Activated T-cell treated with anti-CD3 and anti-CD28 coated beads for 24 hours (primary cell): ENCODE measurements around the gene CFTR.

ENCODE experiments used
- DNase-seq: peaks from one replicate; pipeline ENCODE4 v3.0.0-alpha.2; 2020; ENCODE audit warnings: low read depth

CFTR gene

DNA sequence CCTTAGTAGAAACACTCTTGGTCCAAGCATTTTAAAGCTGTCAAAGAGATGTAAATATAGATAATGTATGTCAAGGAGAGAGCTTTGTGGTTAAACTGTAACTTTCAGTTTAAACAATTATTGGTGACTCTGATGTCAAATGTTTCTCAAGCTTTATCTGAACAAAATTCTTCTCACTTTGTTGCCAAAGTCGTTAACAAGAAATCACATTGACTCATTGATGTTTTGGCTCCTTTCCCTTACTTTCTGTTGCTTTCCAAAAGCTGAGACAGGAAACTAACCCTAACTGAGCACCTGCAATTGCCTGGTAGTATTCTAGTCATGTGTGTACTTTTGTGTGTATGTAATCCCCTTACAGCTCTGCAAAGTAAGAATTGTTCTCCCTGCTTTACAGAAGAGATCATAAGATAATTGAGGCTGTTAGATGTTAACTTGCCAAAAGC lies 108.5 kb downstream of the CFTR start:
- DNase-seq = no peak

DNA sequence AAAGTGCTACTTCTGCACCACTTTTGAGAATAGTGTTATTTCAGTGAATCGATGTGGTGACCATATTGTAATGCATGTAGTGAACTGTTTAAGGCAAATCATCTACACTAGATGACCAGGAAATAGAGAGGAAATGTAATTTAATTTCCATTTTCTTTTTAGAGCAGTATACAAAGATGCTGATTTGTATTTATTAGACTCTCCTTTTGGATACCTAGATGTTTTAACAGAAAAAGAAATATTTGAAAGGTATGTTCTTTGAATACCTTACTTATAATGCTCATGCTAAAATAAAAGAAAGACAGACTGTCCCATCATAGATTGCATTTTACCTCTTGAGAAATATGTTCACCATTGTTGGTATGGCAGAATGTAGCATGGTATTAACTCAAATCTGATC lies 110.4 kb downstream of the CFTR start:
- no peak for DNase-seq

DNA sequence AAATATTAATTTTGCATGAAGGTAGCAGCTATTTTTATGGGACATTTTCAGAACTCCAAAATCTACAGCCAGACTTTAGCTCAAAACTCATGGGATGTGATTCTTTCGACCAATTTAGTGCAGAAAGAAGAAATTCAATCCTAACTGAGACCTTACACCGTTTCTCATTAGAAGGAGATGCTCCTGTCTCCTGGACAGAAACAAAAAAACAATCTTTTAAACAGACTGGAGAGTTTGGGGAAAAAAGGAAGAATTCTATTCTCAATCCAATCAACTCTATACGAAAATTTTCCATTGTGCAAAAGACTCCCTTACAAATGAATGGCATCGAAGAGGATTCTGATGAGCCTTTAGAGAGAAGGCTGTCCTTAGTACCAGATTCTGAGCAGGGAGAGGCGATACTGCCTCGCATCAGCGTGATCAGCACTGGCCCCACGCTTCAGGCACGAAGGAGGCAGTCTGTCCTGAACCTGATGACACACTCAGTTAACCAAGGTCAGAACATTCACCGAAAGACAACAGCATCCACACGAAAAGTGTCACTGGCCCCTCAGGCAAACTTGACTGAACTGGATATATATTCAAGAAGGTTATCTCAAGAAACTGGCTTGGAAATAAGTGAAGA lies 112.3 kb downstream of the CFTR start:
- DNase-seq = no peak

DNA sequence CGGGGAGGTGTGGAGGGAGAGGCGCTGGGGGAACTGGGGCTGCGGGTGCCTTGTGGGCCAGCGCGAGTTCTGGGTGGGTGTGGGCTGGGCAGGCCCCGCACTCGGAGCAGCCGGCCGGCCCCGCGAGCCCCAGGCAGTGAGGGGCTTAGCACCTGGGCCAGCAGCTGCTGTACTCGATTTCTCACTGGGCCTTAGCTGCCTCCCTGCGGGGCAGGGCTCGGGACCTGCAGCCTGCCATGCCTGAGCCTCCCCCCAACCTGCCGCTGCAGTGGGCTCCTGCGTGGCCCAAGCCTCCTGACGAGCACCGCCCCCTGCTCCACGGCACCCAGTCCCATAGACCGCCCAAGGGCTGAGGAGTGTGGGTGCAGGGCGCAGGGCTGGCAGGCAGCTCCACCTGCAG lies 116.3 kb downstream of the CFTR start:
- DNase-seq = no peak

DNA sequence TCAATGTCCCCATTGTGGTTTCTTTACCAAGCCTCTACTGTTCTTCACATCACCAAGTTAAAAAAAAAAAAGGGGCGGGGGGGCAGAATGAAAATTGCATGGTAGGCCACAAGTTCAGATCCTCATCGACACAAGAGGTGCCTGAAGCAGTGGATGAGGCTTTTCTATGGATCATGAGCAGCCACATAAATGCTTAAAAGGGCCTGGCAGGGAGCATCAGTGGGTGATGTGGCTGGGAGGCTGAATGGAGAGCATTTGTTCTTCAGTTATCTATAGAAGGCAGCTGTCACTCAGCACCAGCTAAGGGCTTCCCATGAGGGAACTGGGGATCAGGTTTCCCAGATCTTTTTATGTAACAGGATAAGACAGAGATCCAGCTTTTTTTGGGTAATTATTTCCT lies 117.9 kb downstream of the CFTR start:
- DNase-seq = no peak

DNA sequence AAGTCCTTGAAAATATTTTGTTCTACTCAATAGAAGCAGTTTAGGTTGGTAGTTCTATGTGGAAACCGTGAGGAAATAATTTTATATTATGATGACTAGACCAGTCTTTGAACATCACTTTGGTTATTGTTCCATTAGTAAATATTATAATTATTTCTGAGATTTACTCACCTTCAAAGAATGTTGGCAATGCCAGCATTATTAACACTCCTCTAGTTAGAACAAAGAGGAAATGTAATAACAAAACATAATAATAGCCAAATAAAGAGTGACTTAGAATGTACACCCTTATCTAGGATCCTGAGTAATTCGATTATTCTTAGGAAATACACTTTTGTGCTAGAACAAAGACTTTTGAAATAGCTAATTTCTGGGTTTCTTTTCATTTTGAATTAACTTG lies 121.1 kb downstream of the CFTR start:
- no peak for DNase-seq

DNA sequence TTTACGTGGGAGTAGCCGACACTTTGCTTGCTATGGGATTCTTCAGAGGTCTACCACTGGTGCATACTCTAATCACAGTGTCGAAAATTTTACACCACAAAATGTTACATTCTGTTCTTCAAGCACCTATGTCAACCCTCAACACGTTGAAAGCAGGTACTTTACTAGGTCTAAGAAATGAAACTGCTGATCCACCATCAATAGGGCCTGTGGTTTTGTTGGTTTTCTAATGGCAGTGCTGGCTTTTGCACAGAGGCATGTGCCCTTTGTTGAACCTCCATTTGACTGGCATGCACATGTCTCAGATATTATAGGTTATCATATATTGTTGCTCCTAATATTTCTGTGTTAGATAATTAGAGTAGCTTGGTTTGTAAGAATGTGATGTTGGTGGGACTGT lies 123.8 kb downstream of the CFTR start:
- DNase-seq = no peak

DNA sequence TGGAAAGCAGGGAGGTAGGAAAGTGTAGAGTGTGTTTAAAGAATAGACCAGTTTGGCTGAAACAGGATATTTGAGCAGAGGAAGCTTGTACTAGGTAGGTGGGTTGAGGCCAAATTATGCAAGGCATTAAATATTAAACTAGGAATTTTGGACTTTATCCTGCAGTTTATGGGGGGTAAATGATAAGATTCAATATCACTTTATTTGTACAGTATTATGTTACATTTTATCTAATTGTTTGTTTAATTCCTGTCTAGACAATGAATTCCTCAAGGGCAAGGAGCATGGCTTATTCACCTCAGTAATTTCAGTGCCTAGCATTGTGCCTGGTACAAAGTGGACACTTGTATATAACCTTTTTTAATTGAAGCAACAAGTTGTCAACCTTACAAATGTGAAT lies 125.9 kb downstream of the CFTR start:
- no peak for DNase-seq

DNA sequence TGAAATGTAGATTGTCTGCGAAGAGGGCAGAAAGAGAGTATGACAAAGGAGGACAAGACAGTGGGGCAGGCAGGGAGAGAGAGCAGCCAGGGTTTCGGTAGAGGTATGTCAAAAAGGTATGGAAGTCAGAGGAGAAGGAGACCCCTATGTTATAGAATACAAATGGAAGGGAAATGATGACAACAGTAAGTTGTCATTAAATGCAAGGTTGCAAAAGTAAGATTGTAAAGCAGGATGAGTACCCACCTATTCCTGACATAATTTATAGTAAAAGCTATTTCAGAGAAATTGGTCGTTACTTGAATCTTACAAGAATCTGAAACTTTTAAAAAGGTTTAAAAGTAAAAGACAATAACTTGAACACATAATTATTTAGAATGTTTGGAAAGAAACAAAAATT lies 126.3 kb downstream of the CFTR start:
- DNase-seq = no peak

DNA sequence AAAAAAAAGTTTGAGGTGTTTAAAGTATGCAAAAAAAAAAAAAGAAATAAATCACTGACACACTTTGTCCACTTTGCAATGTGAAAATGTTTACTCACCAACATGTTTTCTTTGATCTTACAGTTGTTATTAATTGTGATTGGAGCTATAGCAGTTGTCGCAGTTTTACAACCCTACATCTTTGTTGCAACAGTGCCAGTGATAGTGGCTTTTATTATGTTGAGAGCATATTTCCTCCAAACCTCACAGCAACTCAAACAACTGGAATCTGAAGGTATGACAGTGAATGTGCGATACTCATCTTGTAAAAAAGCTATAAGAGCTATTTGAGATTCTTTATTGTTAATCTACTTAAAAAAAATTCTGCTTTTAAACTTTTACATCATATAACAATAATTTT lies 130.6 kb downstream of the CFTR start:
- no peak for DNase-seq

DNA sequence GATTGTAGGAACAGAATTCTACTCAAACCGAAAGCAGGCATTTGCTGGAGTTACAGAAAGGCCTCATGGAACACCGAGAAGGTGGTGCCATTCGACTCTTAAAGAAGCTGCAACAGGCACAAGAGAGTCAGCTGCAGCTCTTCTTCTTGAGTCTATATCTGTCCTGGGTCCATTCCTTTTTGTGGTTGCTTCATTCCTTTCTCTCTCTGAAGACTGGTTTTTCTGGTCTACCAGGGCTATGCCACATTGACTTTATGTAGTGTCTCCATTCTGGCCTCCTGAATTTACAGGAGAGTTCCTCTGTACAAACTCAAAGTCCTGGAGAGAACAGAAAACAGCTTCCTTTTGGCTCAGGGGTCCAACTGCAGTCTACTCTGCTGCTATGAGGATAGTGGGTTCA lies 132.8 kb downstream of the CFTR start:
- DNase-seq = no peak

DNA sequence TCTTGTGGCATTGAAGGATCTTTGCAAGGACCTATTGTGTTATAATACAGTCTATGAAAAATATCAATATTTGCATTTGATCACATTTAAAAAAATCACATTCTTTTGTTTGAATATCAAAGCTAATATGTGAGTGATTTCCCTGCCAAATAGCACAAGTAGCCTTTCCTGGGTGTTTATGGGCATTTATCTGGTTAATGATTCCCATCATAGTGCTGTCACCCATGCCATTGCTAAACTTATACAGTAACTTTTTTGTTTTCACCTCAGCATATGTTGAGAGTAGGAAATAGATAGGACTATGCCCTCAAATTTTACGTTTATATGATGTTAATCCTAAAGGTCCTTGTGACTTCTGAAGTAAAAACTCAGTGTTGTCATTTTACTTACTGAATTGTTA lies 136.9 kb downstream of the CFTR start:
- DNase-seq = no peak

DNA sequence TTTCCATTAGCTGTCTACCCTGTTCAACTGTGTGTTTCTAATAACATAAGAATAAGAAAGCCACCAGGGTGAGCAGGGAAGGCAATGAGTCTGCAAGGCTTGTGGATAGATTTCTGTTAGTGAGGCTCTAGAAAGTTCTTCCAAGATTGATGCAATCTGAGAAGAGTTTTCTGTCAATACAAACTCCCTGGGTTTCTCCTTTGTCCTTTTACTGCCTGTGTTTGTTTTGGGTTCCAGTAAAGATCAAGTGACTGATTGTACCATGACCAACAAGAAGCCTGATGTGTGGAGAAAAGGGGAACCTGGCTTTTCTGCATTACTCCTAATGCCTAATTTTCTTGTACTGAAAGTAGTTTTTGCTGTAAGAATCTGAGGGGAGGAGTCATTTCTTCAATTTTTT lies 139.9 kb downstream of the CFTR start:
- no peak for DNase-seq

DNA sequence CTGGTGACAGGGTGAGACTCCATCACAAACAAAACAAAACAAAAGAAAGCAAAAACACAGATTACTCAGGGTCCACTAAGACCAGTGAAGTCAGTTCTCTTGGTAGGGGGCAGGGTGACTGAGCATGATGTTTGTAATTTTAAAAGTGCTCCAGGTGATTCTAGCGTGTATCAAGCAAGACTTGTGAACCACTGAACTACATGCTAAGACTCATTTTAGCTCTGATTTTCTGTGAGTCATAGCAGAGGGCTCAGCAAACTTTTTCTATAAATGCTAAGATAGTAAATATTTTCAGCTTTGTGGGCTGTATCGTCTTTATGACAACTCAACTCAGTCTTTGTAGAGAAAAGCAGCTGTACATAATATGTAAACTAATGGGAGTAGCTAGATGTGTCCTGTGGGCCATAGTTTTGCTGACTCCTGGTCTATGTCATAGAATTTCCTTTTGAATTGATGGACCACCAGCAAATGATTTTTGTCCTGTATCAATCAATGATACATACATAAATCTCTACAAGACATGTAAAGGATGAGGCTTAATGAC lies 141.3 kb downstream of the CFTR start:
- DNase-seq = no peak

DNA sequence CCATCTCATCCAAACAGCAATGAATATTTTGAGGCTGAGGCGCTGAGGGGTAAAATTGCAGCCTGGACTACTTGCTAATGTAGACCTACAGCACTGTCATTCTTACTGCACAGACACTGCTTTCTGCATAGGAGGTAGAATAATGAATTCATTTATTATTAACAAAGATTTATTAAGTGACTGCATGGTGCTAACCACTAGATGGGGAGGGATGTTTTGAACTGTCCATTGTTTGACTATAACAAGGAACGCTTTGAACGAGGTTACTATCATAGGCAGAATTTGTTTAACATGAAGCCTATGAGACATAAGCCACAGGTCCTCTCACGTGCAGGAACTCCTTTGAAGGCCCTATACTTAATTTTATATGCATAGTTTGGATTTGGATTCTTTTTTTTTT lies 143.8 kb downstream of the CFTR start:
- DNase-seq = no peak

DNA sequence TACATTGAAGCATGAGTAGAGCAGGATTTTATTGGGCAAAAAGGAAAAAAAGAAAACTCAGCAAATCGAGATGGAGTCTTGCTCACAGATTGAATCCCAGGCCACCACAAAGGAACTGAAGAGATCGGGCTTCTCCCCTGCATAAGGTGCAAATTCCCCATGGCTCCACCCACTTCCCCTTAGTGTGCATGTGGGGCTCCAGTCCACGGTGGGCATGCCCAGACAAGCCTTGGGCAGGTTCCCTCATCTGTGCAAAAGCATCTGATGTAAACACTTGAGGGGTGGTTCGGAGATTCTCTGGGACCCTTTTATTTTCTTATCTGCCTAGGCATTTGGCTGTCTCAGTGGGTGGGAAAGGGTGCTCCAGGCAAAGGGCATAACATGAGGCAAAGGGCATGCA lies 150.7 kb downstream of the CFTR start:
- DNase-seq = no peak

DNA sequence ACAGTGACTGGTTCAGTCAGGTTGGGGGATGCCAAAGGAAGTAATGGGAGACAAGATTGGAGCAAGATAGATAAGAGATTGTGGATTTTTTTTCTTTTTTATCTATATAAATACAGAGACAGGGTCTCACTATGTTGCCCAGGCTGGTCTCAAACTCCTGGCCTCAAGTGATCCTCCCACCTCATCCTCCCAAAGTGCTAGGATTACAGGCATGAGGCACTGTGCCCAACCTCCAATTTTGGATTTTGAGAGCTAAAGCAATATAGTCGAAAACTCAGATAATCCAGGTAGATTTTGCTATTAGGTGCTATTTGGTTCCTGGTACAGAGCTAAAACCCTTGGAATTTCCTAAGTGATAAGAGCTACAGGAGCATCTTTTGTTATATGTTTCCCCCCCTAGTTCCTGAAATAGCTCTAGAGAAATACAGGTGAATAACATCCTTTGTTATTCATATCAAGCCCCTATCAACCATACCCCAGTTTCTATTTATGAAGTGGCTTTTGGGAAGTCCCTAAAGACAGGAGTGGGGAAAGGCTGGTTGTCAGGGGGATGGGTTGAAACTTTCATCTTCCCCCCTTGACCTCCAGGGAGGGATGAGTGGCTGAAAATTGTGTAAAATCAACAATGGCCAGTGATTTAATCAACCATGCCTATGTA lies 151.2 kb downstream of the CFTR start:
- no peak for DNase-seq

DNA sequence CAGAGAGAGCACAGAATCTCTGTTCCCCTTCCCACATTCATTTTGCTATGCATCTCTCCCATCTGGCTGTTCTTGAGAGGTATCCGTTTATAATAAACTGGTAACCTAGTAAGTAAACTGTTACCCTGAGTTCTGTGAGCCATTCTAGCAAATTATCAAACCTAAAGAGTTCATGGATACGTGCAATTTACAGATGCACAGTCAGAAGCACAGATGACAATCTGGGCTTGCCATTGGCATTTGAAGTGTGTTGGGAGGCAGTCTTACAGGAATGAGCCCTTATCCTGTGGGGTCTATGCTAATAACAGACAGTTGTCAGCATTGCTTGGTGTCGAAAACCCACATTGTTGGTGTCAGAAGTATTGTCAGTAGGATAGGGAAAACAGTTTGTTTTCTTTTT lies 151.8 kb downstream of the CFTR start:
- DNase-seq = no peak

DNA sequence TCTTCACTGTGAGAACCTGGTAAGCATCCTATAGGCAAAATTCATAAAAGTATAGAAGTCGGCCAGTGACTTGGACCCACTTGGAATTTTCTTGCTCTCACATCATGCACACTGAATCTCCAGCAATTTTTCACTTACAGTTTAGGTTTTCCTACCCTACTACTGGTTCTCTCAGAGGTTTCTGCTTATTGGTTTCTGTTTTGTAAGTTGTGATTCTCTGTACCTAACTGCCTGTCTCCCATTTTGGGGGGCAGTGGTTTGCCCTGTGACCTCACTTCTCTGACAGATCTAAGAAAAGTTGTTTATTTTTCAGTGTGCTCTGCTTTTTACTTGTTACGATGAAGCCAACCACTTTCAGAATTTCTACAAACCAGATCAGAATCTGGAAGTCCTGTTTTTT lies 158.1 kb downstream of the CFTR start:
- DNase-seq = no peak

DNA sequence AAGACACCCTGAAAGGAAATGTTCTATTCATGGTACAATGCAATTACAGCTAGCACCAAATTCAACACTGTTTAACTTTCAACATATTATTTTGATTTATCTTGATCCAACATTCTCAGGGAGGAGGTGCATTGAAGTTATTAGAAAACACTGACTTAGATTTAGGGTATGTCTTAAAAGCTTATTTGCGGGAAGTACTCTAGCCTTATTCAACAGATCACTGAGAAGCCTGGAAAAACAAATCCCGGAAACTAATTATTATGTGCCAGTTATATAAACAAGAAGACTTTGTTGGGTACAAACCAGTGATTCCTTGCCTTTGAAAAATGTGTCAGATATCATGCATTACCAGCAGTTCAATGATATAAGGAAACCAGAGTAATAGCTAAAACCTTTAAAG lies 160.1 kb downstream of the CFTR start:
- DNase-seq = no peak

DNA sequence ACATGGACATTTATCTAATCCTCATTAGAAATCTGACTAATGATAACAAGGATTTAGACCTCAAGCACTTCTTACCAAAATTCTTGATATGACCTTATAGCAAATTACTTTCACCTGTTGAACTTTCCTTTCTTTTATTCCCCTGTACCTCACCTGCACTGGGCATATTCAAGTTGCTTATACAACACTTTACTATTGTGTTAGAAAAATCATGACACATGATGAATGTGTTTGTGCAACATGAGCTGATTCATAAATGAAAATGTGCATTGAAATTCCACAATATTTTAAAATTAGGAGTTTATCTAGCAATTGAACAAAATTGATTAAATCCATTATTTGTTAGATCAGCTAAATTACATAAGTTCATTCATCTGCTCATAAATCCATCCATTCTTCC lies 160.6 kb downstream of the CFTR start:
- no peak for DNase-seq

DNA sequence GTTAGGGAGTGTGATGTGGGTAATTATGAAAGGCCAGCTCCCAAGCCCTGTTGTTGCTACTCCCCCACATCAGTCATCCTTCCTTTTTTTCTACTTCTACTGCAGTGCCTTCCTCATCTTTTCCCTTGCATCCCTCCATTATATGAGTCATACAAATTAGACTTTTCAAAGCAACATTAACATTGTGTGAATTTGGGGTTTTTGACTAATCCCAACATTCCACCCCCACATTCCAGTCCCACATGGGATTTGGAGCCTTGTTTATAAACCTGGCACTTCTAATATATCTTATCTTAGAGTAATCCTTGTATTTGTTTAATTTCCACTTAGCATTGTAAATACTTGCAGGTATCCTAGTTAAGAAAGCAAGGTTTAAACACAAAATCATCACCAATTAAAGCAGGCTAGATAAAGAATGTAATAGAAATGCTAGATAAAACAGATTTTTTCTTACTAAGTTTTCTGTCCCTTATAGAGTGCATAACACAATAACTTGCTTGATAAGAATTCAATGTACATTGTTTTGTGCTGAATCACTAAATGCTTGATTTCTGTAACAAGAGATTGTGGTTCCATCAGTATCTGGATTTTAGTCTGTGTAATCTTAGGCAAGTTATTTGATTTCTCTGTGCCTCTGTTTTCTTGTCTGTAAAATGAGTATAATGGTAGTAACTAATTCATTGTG lies 165.8 kb downstream of the CFTR start:
- no peak for DNase-seq

DNA sequence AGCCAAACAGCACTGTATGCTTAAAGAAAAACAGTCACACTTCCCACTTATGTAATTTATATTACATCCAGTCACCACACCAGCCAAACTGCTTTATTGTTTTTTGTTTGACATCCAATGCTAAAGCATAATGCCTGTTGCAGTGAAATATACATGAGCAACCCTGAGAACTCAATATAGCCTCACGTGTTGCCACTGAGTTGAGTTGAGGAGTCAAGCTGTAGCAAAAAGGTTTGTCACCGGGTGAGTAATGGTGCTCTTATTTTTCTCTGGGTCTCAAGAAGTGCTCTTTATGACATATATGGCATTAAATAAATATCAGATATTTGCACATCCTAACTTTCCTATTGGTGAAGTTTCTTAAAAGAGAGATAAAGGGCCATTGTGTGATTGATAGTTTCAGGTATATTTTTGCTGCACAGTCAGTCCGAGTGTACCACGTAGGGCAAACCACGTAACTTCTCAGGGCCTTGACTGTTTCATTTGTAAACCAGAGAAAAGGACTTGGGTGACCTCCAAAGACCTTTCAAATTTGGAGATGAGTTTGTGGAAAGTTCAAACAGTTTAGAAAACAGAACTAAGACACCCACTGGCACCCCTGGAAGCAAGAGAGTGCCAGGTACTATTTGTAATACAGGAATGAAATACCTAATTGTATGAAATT lies 168.5 kb downstream of the CFTR start:
- no peak for DNase-seq
